Forelimb muscle (tissue), 1 donor: ENCODE data around the gene CLN3. TPM values are rescaled to one million over a fixed set of nuclear protein-coding genes. Genes with fewer than 3 reads are reported as not detected.
"Not testable (repeated sequence)": the region's sequence is repeated elsewhere in the genome, so short reads cannot be mapped to it uniquely, and the experiment has no call there.

Experiments
- DNase-seq: peaks from one replicate; pipeline ENCODE4 v3.0.0-alpha.2; 2013; ENCODE audit warnings: low read depth
- polyA plus RNA-seq: library from polyadenylated mRNA; unstranded; fragments of 120-200 nt; gene quantifications from one replicate; pipeline ENCODE4 v1.2.1, GENCODE V29; 2013; ENCODE audit not compliant: insufficient read length

CLN3 gene
- 11.8 TPM for polyA plus RNA-seq

- peak; percentile 91 for DNase-seq
Observed at GRCh38 chr16:28491970-28492474, at the start of gene CLN3. TSS of gene CLN3 (minus strand) at chr16:28492074. CDS start at chr16:28491759, 315 bp downstream.

GRCh38 chr16:28540346-28540745 lies 48.5 kb upstream of the CLN3 start:
- no peak for DNase-seq

- DNase-seq, result peak; percentile 98
Observed at GRCh38 chr16:28538733-28539596, 47.1 kb upstream of the CLN3 start, which contains the start of gene NUPR1. TSS of gene NUPR1 (minus strand) at chr16:28538974. CDS start at chr16:28538907, 67 bp downstream.

- DNase-seq, result no peak
Observed at GRCh38 chr16:28537964-28538732, 46.3 kb upstream of the CLN3 start.

GRCh38 chr16:28537076-28537475 lies 45.2 kb upstream of the CLN3 start:
- DNase-seq, result no peak

GRCh38 chr16:28534542-28535373 lies 42.9 kb upstream of the CLN3 start:
- DNase-seq, result no peak

GRCh38 chr16:28532940-28533647 lies 41.2 kb upstream of the CLN3 start:
- DNase-seq, result no peak

GRCh38 chr16:28531777-28532744 lies 40.2 kb upstream of the CLN3 start:
- DNase-seq, result no peak

- DNase-seq, result no peak
Observed at GRCh38 chr16:28529124-28529523, 37.2 kb upstream of the CLN3 start.

- DNase-seq, result no peak
Observed at GRCh38 chr16:28528463-28528867, 36.6 kb upstream of the CLN3 start.

GRCh38 chr16:28527985-28528384 lies 36.1 kb upstream of the CLN3 start:
- no peak for DNase-seq

- DNase-seq, result not testable (repeated sequence)
Observed at GRCh38 chr16:28527100-28527785, 35.4 kb upstream of the CLN3 start.

GRCh38 chr16:28526201-28527099 lies 34.6 kb upstream of the CLN3 start:
- no peak for DNase-seq

GRCh38 chr16:28524681-28525171 lies 32.9 kb upstream of the CLN3 start:
- DNase-seq, result no peak

GRCh38 chr16:28522792-28523191 lies 30.9 kb upstream of the CLN3 start:
- no peak for DNase-seq

- DNase-seq, result no peak
Observed at GRCh38 chr16:28521436-28521835, 29.6 kb upstream of the CLN3 start.

GRCh38 chr16:28520672-28521071 lies 28.8 kb upstream of the CLN3 start:
- no peak for DNase-seq

GRCh38 chr16:28514246-28514645 lies 22.4 kb upstream of the CLN3 start:
- DNase-seq, result no peak
